NK-92 treated with Interleukin-12 subunit alpha and Interleukin-12 subunit beta, amount 100 ng/mL, for 24 hours (cell line): ENCODE results near the gene CNTN5.

ENCODE experiments used
- DNase-seq: peaks from one replicate; lab custom pipeline; 2025; lab: John Stamatoyannopoulos, UW

CNTN5 gene

DNA sequence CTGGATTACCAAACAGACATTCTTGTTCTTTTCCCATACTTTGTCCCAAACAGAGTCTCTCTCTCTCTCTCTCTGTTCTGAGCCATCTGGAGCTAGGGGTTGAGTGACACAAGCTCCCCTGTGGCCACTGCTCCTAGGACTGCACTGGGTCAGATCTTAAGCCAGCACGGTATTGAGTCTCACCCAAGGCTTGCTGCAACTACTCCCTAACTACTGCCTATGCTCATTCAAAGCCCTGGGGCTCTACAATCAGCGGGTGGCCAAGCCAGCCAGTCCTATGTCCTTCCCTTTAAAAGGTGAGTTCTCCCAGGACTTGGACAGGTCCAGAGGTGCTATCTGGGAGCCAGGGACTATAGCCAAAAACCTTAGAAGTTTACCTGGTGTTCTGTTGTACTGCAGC is 385.6 kb downstream of the CNTN5 start:
- no peak for DNase-seq

DNA sequence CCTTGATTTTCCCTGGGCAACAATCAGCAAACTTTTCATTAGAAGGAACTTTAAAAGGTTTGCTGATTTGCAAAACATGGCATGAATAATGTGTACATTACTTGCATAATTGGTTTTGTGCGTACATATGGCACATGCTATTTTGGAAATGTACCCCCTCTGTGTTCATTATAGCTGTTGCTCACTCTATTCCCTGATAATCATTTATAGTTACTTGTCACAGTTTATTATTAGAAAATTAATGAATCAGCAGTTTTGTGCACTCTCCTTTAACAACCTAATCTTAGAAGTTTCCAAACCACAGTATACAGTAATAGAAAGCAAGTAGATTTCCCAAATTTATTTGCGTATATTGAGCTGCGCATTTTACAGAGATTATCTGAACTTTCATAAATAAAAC is 389.9 kb downstream of the CNTN5 start:
- DNase-seq, result no peak

DNA sequence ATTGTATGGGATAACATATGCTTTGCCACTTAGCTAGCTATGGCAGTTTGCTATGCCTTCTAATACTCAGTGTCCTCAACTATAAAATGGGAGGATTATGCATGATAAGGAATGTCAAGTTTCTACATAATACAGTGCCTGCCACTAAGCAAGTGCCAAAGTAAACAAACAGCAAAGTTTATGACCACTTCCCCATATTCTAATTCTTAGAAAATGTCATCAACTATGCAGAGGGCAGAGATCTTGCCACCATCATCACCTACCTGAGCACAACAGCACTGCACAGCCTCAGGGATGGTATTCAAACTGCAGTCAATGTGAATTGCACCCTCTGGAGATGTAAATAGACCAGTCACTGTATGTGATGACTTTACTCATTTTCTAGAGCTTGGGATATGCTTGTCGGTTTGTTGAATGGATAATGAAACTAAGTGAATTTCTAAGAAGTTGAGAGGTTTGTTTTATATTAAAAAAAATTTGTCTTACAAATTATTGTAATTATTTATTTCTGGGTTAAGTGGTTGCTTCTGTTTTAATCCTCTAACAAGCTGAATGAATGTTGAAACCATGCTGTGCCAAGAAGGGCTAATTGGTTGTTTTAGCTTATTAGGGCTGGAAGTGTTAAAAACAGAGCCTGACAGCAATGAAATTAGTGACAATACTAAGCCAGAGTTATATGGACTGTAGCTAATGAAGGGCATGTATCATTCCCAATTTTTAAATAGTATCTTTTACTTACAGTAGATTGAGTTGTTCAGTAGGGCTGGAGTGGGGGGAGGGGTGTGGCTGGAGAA is 398.4 kb downstream of the CNTN5 start:
- no peak for DNase-seq

DNA sequence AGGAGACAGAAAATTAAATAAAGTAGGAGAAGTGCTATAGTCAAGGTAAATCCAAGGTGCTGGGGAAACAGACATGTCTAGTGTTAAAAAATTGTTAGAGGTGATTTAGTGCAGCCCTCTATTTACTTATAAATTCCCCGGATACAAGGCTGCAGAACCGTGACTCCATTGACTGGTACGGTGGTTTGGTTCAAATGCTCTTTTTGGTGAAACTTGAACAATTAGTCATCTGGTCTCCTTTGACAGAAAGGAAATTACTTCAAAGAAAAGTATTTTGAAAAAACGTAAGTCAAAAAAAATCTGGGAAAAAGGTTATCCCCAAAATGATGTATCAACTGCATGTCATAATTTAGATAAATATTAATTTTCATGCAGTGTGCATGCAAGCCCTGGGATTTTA is 399.2 kb downstream of the CNTN5 start:
- no peak for DNase-seq

DNA sequence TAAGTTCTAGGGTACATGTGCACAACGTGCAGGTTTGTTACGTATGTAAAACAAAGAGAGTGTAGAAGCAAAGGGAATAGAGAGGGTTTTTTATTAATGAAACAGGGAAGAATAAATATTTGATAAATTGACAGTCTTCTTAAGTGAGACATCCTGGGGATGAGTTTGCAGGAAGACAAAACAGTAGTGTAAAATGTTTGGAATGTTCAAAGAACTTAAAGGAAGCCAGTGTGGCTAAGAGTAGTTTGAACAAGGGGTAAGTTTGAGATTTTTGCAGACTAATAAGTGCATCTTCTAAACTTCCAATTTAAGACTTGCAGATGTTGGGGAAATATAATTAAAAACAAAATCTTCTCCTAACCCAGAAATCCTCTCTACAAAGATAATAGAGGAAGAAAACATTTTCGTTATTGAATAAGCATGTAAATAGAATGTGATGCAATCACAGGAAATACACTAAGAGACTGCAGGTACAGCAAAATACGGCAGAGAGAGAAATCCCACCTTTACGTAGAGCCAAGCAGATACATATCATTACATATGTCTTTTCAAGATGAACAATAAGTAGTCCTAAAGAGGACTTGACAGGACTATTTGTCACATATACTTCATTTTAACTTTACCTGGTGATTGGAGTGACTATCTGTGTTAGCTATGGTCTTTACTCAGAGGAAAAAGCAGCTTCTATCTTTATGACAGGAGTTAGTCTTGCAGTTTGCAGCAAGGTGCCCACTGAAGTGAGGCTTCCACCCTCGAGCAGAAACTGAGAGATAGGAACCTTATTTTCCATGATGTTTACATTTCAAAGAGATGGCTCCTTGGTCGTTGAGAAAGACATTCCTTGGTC is 402.1 kb downstream of the CNTN5 start:
- DNase-seq, result no peak

DNA sequence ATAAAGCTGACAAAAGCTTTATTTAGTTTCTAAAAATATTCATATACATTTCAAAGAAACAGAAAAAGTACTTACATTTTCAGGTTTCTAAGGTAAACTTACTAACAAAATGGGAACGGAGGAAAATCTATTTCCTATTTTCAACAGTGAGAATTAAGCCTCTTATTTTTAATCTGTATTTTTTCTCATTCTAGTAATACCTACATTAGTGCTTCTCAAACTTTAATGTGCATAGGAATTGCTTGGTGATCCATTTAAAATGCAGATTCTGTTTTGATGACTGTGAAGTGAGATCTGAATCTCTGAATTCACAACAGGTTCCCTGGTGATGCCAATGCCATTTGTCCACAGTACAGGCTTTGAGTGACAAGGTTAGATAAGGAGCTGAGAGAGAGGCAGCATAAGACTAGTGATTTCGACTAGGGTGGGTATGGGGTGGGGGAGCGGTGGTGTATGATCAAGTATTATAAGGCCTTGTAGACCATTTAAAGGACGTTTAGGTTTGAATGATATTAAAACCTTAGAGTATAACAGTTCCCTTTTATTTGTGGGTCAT is 402.8 kb downstream of the CNTN5 start:
- DNase-seq, result no peak

DNA sequence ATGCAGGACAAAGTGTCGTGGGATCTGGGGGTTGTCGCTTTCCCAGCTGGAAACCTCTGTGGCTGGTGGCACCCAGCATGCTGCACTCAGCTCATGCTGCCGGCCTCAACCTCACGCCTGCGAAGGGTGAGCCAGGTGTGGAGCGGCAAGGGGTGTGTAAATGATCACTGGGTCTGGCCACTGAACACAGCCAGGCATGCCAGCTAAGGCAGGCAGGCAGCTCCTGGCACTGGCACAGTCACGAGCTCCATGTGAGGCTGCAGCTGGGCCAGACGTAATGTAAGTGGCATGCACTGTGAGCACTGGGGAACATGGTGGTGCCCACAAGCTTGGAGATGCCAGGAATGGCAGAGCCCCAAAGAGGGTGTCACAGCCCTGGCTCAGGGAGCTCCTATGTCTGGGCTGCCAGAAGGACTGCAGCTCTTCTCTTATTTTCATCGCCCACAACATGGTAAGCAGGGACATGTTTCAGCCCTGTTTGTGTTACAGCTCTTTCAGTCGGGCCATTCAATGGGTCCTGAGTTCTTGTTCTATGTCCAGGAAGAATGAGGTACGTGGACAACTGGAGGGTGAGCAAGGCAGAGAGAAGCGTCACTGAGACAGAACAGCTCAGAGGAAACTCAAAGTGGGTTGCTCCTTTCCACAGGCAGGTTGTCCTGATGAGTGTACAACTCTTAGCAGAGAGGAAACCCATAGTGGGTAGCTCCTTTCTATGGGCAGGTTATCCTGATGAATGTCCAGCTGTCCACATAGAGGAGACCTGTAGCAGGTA is 403.8 kb downstream of the CNTN5 start:
- DNase-seq, result no peak

DNA sequence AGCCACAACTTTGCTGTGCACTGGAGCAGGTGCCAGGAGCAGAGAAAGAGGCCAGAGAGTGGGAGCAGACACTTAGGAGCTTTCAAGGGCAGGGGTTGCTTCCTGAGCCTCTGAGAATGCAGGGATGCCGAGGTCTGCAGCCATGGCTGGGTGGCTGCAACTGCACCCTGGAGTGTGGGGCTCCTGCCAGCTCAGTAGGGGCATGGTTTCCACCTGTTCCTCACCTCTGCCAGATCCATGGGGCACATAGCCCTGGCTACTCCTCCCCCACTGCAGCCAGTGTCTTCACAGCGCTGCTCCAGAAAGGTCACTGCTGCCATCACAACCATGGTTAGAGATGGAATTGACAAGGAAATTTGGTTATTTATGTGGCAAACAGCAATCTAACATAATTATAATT is 404.8 kb downstream of the CNTN5 start:
- no peak for DNase-seq

DNA sequence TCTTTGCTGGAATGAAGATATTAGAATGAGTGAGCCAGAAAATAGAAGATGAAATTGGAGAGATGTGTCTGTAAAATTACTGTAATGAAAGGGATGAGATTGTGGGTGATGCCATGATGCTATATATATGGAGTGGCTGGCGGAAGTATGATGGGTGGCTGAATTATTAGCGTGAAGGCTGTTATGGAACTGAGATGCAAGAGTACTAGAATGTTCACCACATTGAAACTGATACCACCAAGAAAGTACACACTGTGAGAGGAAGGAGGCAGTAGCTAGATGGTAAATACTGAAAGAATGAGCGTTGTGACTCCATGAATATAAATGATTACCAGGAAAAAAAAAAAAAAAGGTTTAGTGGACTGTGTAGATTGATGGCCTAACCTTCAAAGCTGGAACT is 411.9 kb downstream of the CNTN5 start:
- DNase-seq, result no peak

DNA sequence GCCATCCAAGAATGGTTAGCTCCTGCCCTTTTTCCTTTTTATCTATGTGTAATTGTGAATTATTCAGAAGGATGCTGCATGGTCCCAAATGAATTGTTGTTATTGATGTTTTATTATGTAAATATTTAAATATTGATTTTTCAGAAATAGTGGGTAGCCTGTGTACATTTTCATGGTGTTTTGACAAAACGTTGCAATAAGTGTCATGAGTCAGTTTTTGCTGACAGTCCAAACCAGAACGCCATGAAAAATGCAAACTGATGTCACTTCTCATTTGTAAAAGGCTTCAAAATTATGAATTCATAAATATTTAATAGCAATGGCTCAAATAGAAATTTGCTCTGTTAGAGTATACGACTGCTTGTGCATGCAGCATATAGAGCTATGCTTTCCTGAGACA is 422.5 kb downstream of the CNTN5 start:
- no peak for DNase-seq

DNA sequence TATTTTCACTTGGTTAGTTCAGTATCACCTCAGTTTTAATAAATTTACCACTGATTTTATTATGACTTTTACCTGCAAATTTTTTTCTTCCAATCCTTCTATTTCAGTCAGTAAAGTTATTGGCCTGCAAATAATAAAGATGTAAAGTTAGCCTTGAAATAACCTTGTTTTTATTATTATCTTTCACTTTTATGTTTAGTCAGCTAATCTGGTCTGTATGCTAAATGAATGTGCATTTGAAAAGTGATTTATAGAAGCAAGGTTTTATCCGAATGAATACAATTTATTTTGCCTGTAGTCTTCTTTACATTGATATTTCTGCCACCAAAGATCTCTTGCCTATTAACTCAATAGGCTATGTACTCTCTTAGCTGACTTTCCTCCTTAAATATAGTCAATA is 425.7 kb downstream of the CNTN5 start:
- DNase-seq, result no peak

DNA sequence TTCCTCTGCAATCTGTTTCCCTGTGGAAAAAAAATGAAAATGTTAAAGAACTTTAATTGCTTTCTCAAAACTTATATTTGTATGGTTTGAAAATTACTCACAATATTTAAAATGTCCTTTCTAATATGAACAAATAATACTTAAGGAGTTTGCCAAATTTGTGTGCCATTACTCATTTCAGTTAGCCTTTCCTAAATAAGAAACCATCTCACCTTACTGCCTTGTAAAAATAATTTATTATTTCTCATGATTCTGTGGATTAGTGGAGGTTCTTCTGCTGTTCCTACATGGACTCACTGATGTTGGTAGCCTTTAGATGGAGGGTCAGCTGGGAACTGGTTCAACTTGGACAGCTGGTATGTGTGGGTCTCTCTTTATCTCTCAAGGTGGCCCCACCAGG is 428.6 kb downstream of the CNTN5 start:
- DNase-seq, result no peak

DNA sequence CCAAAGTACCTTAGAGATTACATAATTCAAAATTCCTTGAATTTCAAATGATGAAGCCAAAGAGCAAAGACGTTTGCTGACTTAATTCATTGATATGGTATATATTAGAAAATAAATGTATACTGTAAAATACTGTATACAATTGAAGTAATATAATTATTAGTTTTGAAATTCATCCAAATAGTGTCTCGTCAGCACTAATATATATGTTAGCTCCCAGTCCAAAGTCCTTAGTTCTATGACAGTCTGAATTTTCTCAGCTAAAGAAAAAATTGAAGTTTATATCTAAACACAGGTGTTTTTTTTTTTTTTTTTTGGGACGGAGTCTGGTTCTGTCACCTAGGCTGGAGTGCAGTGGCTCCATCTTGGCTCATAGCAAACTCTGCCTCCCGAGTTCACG is 431.3 kb downstream of the CNTN5 start:
- no peak for DNase-seq

DNA sequence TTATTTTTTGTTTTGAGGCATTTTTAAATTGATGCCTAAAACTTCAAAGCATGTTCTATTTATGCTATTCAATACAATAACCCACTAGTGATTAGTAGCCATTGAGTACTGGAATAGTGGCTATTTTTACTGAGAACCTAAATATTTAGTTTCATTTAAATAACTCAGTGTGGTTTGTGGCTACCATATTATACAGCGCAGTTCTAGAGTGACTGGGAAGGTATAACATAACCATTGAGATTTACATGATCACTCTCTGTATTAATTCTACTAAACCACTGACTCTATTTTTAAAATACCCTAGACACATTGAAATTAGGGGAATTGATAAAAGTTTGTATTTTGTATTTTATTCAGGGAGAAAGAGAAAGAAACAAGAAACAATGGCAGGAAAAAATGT is 441.2 kb downstream of the CNTN5 start:
- DNase-seq, result no peak

DNA sequence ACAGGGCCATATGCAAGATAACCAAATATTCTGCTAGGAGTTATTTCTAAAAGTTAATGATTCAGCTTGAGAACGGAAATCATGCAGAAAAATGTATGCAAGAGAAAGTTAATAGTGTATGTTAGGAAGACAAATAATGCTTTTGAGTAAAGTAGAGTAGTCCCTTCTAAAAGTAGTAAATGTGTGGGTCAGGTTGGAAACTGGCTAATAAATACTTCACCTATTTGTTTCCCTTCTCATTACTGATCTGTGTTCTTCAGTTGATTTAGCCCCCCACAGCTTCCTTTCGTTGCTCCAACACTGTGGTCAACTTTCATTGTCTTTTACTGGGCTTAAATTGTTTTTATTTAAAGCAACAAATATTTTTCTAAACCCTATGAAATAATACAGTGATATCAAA is 444.2 kb downstream of the CNTN5 start:
- DNase-seq, result no peak

DNA sequence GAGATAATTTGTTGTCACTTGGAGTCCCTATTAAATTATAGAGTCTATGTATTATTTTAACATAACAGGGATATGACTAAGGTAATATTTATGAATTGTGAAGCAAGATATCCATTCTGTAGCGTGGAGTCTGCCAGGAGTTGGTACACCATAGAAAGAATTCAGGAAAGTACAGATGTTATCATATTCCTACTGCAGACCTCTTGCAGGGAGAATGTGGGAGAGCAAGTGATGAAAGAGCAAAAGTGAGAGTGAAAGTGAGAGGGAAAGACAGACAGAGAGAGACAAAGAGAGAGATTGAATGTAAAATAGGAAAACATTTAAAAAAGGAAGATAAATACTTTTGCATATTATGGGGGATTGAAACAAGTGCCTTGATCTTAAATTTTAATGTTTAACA is 468.8 kb downstream of the CNTN5 start:
- DNase-seq, result no peak

DNA sequence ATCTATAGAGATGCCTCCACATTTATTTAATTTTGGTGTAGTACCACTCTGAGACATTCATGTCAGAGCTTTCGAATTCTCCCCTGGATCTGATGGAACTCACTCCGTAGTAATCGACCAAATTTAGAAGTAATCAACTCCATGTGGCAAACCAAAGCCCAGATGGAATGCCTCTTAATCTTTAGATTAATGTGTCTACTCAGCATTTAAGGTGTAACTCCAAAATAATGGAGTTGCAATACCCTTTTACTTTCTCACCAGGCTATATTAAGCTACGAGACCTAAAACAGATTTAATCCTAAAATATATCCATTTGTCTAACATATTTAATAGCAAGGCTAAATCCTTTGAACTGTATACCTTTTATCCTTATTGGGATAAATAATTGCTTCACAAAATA is 473.3 kb downstream of the CNTN5 start:
- DNase-seq, result no peak

DNA sequence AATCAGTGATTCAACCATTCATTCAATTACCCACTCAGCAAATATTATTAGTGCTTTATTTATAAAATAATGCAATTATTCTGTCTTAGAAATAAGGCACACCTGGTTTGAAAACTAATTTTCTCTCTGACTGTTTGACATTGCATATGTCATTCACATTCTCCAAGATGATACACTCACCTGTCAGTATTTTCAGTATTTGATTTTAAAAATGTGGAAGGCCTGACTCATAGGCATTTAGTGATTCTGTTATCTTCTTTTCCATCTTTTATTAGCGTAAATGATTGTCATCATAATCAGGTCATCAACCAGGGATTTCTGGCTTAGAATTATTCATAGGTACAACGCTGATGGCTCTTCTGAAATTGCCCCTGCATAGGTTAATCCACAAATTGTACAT is 480.9 kb downstream of the CNTN5 start:
- no peak for DNase-seq

DNA sequence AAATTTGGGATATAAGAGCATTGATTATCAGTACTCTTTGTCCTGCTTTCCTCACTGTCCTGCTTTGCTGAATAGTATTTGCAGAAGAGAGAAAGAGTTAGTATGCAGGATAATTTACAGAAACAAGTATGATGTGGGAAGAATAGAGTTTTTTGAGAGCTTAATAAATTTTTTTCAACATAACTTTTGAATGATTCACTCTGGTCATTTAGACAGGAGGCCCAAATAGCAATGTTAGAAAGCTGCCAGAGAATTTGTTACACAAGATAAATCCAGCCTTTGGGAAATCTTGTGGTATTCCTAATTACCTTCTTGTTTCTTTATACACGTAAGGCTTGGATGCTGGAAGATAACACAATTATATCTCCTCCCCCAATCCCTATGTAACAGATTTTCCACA is 484.6 kb downstream of the CNTN5 start:
- DNase-seq, result no peak

DNA sequence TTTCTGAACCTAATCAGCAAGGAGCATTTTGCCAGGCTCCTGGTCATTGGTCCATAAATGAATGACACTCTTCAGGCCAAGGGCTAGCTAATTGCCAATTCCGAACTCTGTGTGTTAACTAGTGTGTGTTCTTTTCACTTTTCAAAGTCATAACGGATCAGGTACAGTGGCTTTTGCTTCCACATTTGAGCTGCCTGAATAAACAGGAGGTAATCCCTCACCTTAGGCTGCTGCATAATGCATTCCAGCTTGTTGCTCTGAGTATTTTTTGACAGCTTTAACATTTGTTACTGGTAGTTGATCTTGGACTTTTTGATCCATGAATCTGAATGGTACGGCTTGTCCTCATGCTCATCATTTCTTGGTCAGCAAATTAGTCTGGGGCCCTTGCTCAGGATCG is 485.1 kb downstream of the CNTN5 start:
- DNase-seq, result no peak

DNA sequence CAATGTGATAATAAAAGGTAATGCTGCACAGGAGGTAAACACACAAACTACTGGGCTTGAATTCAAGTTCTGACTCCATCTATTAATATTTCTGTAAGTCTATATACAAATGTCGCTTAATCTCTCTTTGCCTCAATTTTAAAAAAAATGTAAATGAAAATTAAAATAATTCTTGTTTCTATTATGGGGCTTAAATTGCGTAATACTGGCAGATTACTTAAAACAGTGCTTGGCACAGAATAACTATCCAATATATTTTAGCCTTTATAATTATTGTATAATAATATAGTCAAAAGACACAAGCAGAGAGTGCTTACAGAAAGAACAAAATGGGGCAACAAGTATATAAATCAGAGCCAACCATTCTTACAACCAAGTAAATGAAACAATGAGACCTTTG is 489.1 kb downstream of the CNTN5 start:
- no peak for DNase-seq

DNA sequence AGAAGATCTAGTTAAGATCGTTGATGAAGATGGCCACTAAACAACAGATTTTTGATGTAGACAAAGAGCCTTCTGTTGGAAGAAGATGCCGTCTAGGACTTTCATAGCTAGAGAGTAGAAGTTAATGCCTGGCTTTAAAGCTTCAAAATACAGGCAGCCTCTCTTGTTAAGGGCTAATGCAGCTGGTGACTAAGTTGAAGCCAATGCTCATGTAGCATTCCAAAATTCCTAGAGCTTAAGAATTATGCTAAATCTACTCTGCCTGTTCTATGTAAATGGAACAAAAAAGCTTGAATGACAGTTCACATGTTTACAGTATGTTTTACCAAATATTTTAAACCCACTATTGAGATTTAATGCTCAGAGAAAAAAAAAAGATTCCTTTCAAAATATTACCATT is 492.6 kb downstream of the CNTN5 start:
- DNase-seq, result no peak

DNA sequence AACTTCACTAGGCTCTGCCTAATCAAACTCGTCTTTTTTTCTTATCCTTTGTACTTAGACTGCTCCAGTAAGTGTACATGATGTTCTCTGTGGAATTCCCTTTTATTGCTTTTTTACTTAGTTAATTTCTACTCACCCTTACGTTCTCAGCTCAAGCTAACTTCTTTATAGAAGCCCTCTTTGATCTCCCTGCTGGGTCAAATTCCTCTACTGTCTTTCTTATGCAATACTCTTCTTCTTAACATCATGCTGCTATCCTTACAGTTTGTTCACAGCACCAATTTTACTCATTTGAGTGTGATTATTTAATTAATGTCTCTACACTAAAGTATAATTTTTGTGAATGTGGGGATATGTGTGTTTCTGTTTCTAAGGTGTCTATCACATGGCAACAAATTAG is 498.3 kb downstream of the CNTN5 start:
- DNase-seq, result no peak
